ENCODE results near the gene INSRR. TPM values are rescaled to one million over a fixed set of nuclear protein-coding genes. Genes with fewer than 3 reads are reported as not detected.

The INSRR gene
- total RNA-seq, 1 experiment from 2014 or later: not detected

DNA sequence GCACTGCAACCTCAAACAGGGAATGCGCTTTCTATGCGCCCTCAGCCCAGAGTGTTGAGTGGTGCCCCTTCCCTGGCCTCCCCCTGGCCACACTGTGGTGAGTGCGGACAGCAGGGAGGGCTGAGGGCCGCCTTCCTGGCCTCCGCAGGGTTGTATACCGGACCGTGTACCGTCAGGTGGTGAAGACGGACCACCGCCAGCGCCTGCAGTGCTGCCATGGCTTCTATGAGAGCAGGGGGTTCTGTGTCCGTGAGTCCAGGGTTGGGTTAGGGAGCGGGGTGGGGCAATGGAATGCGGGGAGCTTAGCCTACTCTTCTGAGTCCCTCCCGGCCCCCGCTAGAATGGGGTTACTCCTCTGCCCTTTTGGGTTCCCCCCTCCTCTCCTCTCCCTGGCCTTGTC lies 46.3 kb upstream of the INSRR start:
- ChIA-PET POLR2A (no interaction called here), CTCF (no interaction called here)
- no peaks in the 10 kb centered on the region for H3K36me3 ChIP-seq (ENCODE audit: control insufficient read depth, insufficient read depth, low read length)
- no peaks in the 10 kb centered on the region for H3K9me3 ChIP-seq (ENCODE audit: control insufficient read depth, insufficient read depth, low read depth, low read length)
- no peaks in the 10 kb centered on the region for H3K27me3 ChIP-seq (ENCODE audit: control insufficient read depth, insufficient read depth, low read length)
- no peak for TF ChIP-seq TCF7L2 (IDR thresholded peaks at IDR 0.05; ENCODE audit: low read depth, low read length)
- no peak for TF ChIP-seq POLR2AphosphoS5 (IDR thresholded peaks at IDR 0.05; ENCODE audit: low read depth, low read length)
- TF ChIP-seq, protein P1, sequence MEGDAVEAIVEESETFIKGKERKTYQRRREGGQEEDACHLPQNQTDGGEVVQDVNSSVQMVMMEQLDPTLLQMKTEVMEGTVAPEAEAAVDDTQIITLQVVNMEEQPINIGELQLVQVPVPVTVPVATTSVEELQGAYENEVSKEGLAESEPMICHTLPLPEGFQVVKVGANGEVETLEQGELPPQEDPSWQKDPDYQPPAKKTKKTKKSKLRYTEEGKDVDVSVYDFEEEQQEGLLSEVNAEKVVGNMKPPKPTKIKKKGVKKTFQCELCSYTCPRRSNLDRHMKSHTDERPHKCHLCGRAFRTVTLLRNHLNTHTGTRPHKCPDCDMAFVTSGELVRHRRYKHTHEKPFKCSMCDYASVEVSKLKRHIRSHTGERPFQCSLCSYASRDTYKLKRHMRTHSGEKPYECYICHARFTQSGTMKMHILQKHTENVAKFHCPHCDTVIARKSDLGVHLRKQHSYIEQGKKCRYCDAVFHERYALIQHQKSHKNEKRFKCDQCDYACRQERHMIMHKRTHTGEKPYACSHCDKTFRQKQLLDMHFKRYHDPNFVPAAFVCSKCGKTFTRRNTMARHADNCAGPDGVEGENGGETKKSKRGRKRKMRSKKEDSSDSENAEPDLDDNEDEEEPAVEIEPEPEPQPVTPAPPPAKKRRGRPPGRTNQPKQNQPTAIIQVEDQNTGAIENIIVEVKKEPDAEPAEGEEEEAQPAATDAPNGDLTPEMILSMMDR (IDR thresholded peaks at IDR 0.05): no peak
- no peak for TF ChIP-seq SIN3A (IDR thresholded peaks at IDR 0.05; ENCODE audit: borderline replicate concordance, insufficient read depth, low read depth, low read length)
- TF ChIP-seq, protein P2, sequence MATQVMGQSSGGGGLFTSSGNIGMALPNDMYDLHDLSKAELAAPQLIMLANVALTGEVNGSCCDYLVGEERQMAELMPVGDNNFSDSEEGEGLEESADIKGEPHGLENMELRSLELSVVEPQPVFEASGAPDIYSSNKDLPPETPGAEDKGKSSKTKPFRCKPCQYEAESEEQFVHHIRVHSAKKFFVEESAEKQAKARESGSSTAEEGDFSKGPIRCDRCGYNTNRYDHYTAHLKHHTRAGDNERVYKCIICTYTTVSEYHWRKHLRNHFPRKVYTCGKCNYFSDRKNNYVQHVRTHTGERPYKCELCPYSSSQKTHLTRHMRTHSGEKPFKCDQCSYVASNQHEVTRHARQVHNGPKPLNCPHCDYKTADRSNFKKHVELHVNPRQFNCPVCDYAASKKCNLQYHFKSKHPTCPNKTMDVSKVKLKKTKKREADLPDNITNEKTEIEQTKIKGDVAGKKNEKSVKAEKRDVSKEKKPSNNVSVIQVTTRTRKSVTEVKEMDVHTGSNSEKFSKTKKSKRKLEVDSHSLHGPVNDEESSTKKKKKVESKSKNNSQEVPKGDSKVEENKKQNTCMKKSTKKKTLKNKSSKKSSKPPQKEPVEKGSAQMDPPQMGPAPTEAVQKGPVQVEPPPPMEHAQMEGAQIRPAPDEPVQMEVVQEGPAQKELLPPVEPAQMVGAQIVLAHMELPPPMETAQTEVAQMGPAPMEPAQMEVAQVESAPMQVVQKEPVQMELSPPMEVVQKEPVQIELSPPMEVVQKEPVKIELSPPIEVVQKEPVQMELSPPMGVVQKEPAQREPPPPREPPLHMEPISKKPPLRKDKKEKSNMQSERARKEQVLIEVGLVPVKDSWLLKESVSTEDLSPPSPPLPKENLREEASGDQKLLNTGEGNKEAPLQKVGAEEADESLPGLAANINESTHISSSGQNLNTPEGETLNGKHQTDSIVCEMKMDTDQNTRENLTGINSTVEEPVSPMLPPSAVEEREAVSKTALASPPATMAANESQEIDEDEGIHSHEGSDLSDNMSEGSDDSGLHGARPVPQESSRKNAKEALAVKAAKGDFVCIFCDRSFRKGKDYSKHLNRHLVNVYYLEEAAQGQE (IDR thresholded peaks at IDR 0.05; ENCODE audit: insufficient read depth in 1 of 2, low read depth in 2 of 2, low read length in 1 of 2): no peak
- H3K4me3 ChIP-seq (ENCODE audit: low read depth in 2 of 2, low read length in 2 of 2): no peak overlapping the region
- DNase-seq (ENCODE audit: low read depth, low spot score) (no peak), ATAC-seq (no peak)
- in situ Hi-C loops (cut with HindIII; ENCODE audit: low pct_unique_long_range_greater_than_20kb, low sequenced_read_pairs) (no loop called here), intact Hi-C loops (cut with micrococcal nuclease; ENCODE audit: unreplicated experiment) (no loop called here)
- BruUV-seq (replicated peaks): no TSS peak
- no peak overlapping the region for H3K27ac ChIP-seq (ENCODE audit: low read length)
- peaks cover 14% of the 10 kb centered on the region for H3K4me1 ChIP-seq (ENCODE audit: control insufficient read depth, insufficient read depth, low read length)

DNA sequence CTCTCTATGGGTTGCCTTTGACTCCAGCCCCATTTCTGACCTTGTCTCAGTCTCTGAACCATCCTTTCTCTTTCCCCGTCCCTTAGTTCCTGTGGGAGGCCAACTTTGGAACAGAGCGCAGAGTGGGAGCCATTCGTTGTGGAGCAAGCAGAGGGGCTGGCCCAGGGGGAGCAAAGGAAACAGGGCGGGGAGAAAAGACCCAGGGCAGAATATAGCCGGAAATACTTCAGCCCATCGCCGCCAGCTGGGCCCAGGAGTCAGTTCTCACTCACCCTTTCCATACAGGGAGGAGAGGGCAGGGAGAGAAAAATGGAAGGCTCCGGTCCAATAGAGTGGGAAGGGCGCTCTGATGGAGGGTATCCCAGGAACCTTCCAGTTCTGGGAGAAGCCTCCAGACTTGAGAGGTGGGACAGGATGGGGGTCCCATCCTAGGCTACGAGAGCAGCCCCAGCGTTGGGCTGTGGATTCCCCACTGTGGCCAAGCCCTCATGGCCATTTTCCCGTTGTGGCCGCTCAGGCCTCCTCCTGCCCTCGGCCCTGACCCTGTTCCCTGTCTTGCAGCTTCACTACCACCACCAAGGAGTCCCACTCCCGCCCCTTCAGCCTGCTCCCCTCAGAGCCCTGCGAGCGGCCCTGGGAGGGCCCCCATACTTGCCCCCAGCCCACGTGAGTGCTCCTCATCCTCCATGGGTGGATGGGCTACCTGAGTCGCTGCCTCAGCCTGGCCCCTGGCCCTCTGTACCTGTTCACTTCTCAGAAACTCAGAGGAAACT lies 45.5 kb upstream of the INSRR start:
- H3K27me3 ChIP-seq (ENCODE audit: control insufficient read depth, insufficient read depth, low read length): no peaks in the 10 kb centered on the region
- POLR2A ChIA-PET: no interaction called here
- CTCF ChIA-PET: no interaction called here
- TF ChIP-seq, protein P1 (IDR thresholded peaks at IDR 0.05): no peak
- TF ChIP-seq, protein P2 (IDR thresholded peaks at IDR 0.05; ENCODE audit: insufficient read depth in 1 of 2, low read depth in 2 of 2, low read length in 1 of 2): no peak
- TF ChIP-seq POLR2AphosphoS5 (IDR thresholded peaks at IDR 0.05; ENCODE audit: low read depth, low read length): no peak
- TF ChIP-seq SIN3A (IDR thresholded peaks at IDR 0.05; ENCODE audit: borderline replicate concordance, insufficient read depth, low read depth, low read length): no peak
- TF ChIP-seq TCF7L2 (IDR thresholded peaks at IDR 0.05; ENCODE audit: low read depth, low read length): no peak
- in situ Hi-C loops (cut with HindIII; ENCODE audit: low pct_unique_long_range_greater_than_20kb, low sequenced_read_pairs): no loop called here
- no peak for DNase-seq (ENCODE audit: low read depth, low spot score)
- no peaks in the 10 kb centered on the region for H3K36me3 ChIP-seq (ENCODE audit: control insufficient read depth, insufficient read depth, low read length)
- H3K4me3 ChIP-seq (ENCODE audit: low read depth in 2 of 2, low read length in 2 of 2): no peak overlapping the region
- peaks cover 17% of the 10 kb centered on the region for H3K4me1 ChIP-seq (ENCODE audit: control insufficient read depth, insufficient read depth, low read length)
- ATAC-seq: no peak
- no TSS peak for BruUV-seq (replicated peaks)
- H3K9me3 ChIP-seq (ENCODE audit: control insufficient read depth, insufficient read depth, low read depth, low read length): no peaks in the 10 kb centered on the region
- intact Hi-C loops (cut with micrococcal nuclease; ENCODE audit: unreplicated experiment): no loop called here
- no peak overlapping the region for H3K27ac ChIP-seq (ENCODE audit: low read length)
